Activated CD4-positive, alpha-beta T cell treated with anti-CD3 and anti-CD28 coated beads for 48 hours (primary cell): ENCODE results near the gene AMZ2.
A peak's percentile ranks its signal among the peaks of the same experiment; 100 is the strongest.

Experiments
- DNase-seq: peaks from one replicate; pipeline ENCODE4 v3.0.0-alpha.2; 2020

AMZ2 gene

GRCh38 chr17:68292689-68293040 lies 44.8 kb downstream of the AMZ2 start:
- no peak for DNase-seq

GRCh38 chr17:68293490-68294195 lies 45.8 kb downstream of the AMZ2 start:
- no peak for DNase-seq

DNA sequence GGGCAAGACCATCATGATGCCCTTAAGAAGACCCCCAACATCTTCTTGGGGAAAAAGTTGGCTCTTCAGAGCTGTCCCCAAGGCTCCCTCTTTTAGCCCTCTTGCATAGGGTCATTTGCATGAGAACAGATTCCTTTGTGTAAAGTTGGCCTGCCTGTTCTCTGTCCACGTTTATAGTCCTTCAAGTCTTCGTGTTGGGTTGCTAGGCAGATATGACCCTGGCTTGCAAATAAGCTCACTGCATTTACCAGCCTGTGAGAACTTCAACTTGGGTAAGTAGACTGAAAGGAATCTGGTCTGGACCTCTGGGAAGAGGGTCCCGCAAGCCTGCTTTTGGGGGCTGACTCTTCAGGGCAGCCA lies 46.3 kb downstream of the AMZ2 start:
- DNase-seq, result no peak

GRCh38 chr17:68294617-68295016 lies 46.8 kb downstream of the AMZ2 start:
- DNase-seq, result no peak

GRCh38 chr17:68295086-68295485 lies 47.2 kb downstream of the AMZ2 start:
- peak; percentile 74 for DNase-seq

DNA sequence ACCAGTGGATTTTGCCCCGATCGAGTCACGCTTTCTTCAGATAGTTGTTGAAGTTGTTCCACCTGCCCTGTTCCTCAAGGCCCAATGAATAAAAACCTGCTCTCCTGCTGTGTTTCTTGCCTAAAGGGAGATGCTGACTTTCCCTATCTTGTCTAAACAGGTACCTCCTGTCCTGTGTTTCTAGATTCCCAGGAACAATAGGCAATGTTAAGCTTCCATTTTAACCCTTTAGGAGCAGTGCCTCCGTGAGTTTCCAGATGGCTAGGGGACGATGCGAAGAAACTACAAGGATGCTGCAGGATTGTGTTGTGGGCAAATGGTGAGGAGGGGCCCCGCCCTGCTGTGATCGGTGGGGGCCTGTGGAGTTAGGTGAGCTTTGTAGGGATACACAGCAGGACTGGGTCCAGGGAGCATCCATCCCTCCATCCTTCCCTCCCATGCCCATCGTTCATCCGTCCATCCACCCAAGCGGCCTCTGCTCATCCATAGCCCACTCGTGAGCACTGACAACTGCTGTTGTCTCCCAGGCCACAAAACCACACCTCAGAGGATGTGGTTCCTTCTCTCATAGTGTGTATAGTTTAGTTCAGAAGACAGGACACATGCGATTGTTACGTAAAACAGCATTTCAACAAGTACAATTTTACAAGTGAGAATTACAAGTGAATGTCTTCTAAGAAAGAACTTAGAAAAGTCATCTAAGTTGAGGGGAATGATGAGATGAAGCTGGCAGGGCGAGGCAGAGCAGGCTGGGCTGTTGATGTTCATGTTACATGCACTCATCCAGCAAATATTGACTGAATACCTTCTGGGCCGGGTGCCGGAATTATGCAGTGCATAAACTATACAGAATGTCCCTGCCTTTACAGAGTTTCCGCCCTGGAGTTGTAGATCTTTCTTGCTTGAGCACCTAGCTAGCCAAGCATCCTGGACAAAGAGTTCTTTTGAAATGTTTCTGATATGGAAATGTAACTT lies 48.7 kb downstream of the AMZ2 start:
- peak; percentile 57 for DNase-seq

DNA sequence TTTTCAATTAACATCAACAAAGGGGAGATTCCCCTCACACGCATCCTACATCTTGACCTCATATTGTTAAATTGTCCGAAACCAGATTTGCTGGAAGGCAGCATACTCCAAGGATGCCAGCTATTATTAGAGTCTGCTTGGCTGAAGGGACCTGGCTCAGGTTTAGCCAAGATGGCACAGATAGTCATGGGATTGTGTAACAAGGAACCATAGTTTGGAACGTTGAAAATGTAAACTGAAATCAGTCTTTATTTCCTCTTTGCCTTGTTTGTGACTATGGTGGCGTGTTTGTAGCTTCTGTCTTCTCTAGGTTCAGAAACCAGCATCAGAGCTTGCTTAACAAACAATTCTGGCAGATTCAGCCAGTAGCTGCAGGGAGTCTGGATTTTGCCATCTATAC lies 49.4 kb downstream of the AMZ2 start:
- DNase-seq, result no peak

DNA sequence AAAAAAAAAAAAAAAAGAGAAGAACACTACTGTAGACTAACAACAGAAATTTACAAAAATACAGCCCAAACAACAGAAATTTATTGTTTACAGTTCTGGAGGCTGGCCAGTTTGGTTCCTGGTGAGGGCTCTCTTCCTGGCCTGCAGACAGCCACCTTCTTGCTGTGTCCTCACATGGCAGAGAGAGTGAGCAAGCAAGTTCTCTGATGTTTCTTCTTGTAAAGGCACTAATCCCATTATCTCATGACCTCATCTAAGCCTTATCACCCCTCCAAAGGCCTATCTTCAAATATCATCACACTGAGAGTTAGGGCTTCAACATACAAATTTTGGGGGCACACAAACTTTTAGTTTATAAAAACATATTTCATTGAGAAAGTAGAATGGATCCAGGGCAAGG lies 50.8 kb downstream of the AMZ2 start:
- DNase-seq, result no peak

DNA sequence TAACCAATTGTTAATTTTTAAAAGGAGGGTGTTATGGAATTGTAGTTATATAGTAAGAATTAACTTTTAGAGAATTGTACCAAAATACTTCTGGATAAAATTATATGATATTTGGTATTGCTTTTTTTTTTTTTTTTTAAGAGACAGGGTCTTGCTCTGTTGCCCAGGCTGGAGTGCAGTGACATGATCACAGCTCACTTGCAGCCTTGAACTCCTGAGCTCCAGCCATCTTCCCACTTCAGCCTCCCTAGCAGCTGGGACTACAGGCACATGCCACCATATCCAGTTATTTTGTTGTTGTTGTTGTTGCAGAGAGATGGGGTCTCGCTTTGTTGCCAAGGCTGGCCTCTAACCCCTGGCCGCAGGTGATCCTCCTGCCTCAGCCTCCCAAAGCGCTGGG lies 52.0 kb downstream of the AMZ2 start:
- DNase-seq, result no peak

DNA sequence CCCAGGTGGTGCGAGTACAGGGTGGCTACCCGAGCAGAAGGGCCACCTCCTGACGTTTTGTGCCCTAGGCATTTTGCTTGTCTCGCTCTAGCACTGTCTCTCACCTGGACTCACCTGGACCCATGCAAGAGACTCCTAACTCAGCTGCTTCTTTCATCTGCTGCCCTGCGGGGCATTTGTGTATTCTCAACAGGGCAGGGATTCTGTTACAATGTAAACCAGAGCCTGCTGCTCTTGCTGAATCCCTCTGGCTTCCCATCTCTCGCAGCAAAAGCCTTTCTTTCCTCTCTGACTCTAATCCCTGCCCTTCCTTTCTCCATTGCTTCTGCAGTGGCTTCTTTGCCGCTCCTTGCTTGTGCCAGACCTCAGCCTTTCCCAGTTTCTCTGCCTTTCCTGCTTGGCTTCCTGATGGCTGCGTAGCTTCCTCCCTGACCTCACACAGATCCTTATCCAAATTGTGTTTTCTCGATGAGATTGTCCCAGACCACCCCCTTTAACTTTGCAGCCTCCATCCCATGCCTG lies 53.7 kb downstream of the AMZ2 start:
- no peak for DNase-seq

DNA sequence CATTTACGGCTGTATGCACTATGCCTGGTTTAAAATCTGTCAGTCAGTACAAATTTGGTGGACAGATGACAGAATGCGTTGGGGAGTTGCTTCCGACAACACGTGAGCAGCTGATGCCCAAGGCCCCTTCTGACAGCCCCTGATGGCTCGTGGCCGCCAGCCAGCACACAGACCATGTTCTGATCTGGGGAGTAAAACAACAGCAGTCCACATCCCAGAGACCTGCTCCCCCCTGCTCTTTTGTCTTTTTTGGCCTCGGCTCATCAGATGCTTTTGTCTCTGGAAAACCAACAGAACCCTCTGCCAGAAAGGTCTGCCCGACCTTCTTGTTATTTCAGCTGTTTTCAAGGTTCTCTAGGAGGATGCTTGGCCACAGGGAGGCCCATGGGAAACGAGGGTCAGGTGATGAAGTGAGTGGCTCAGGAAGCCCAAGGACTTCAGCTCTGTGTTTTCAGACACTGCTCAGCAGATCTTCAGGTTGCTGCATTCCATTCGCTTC lies 54.3 kb downstream of the AMZ2 start:
- DNase-seq, result no peak

DNA sequence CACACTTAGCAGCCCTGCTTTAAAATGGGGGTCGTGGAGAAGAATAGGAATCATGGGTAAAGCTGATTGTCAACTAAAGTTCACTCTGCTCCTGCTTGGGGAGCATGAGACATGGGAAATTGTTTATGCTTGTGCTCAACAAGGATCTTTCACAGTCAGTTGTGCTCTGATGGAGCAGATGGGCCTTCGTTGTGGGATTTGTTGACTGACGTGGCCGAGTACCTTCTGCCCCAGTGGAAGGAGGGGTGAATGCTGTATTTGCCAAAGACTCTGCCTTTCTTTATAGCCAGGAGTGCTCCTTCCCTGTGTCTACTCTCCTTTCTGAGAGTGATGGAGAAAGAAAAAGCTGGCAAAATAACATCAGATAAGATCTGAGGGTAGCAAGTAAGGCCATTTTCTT lies 54.8 kb downstream of the AMZ2 start:
- DNase-seq, result no peak

GRCh38 chr17:68304706-68305105 lies 56.9 kb downstream of the AMZ2 start:
- no peak for DNase-seq

DNA sequence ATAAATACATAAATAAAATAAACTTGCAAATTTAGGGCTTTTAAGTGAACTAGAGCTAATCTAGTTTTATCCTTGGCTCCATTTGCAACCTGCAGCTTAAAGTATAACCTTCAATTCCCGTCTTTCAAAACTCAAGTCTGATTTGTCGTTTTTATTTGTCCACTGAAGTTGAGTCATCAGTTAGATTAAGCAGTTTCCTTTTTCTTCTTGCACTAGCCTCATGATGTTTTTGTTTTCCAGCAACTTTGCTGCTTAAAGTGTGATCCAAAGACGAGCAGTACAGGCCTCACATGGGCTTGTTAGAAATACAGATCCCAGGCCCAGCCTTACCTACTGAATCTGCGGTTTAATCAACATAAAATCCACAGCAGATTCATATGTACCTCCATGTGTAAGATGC lies 57.3 kb downstream of the AMZ2 start:
- no peak for DNase-seq
